ENCODE data around the gene ZC3HAV1.
A peak's percentile ranks its signal among the peaks of the same experiment; 100 is the strongest.
"Not testable (repeated sequence)": the region's sequence is repeated elsewhere in the genome, so short reads cannot be mapped to it uniquely, and the experiment has no call there.

ZC3HAV1 gene

GRCh38 chr7:139105484-139105883 is 4.0 kb downstream of the ZC3HAV1 start:
- Mint-ChIP-seq H3K4me1 (ENCODE audit: low read depth) (peaks cover 31% of the 10 kb centered on the region), H3K4me3 (peak overlapping the region; percentile 94), H3K36me3 (ENCODE audit: low read depth) (peaks cover 68% of the 10 kb centered on the region), H3K27me3 (ENCODE audit: low read depth) (peaks cover 4% of the 10 kb centered on the region), H3K27ac (peak overlapping the region; percentile 91), H3K9me3 (no peaks in the 10 kb centered on the region)

GRCh38 chr7:139104091-139104450 is 5.4 kb downstream of the ZC3HAV1 start:
- peak overlapping the region; percentile 94 for H3K4me3 Mint-ChIP-seq
- peaks cover 37% of the 10 kb centered on the region for H3K4me1 Mint-ChIP-seq (ENCODE audit: low read depth)
- peak overlapping the region; percentile 91 for H3K27ac Mint-ChIP-seq
- peaks cover 72% of the 10 kb centered on the region for H3K36me3 Mint-ChIP-seq (ENCODE audit: low read depth)
- peaks cover 4% of the 10 kb centered on the region for H3K27me3 Mint-ChIP-seq (ENCODE audit: low read depth)
- no peaks in the 10 kb centered on the region for H3K9me3 Mint-ChIP-seq

GRCh38 chr7:139103057-139103815 is 6.3 kb downstream of the ZC3HAV1 start:
- H3K4me3 Mint-ChIP-seq, result peak overlapping the region; percentile 94
- peaks cover 4% of the 10 kb centered on the region for H3K27me3 Mint-ChIP-seq (ENCODE audit: low read depth)
- H3K9me3 Mint-ChIP-seq, result no peaks in the 10 kb centered on the region
- H3K4me1 Mint-ChIP-seq (ENCODE audit: low read depth), result peaks cover 42% of the 10 kb centered on the region
- peak overlapping the region; percentile 91 for H3K27ac Mint-ChIP-seq
- H3K36me3 Mint-ChIP-seq (ENCODE audit: low read depth), result peaks cover 74% of the 10 kb centered on the region

DNA sequence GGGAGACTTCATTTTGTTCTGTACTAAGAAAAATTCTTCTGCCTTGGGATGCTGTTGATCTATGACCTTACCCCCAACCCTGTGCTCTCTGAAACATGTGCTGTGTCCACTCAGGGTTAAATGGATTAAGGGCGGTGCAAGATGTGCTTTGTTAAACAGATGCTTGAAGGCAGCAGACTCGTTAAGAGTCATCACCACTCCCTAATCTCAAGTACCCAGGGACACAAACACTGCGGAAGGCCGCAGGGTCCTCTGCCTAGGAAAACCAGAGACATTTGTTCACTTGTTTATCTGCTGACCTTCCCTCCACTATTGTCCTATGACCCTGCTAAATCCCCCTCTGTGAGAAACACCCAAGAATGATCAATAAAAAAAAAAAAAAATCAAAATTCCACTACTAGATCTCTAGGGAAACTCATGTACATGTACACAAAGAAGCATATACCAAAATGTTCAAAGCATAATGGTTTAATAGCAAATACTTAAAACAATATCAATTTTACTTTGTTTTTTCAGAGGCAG is 7.8 kb downstream of the ZC3HAV1 start:
- H3K27me3 Mint-ChIP-seq (ENCODE audit: low read depth); H3K9me3 Mint-ChIP-seq: not testable (repeated sequence)
- Mint-ChIP-seq H3K27ac (peak overlapping the region; percentile 78), H3K4me3 (peak overlapping the region; percentile 93), H3K36me3 (ENCODE audit: low read depth) (peaks cover 65% of the 10 kb centered on the region), H3K4me1 (ENCODE audit: low read depth) (peaks cover 49% of the 10 kb centered on the region)

GRCh38 chr7:139099172-139099947 is 10.2 kb downstream of the ZC3HAV1 start:
- Mint-ChIP-seq H3K9me3 (no peaks in the 10 kb centered on the region), H3K4me3 (peak overlapping the region; percentile 88), H3K4me1 (ENCODE audit: low read depth) (peaks cover 65% of the 10 kb centered on the region), H3K27ac (peak overlapping the region; percentile 84), H3K27me3 (ENCODE audit: low read depth) (no peaks in the 10 kb centered on the region), H3K36me3 (ENCODE audit: low read depth) (peaks cover 67% of the 10 kb centered on the region)

GRCh38 chr7:139095194-139095659 is 14.3 kb downstream of the ZC3HAV1 start:
- H3K27ac Mint-ChIP-seq, result peak overlapping the region; percentile 93
- H3K4me3 Mint-ChIP-seq, result peak overlapping the region; percentile 84
- H3K36me3 Mint-ChIP-seq (ENCODE audit: low read depth), result peaks cover 74% of the 10 kb centered on the region
- no peaks in the 10 kb centered on the region for H3K27me3 Mint-ChIP-seq (ENCODE audit: low read depth)
- H3K9me3 Mint-ChIP-seq, result no peaks in the 10 kb centered on the region
- peaks cover 78% of the 10 kb centered on the region for H3K4me1 Mint-ChIP-seq (ENCODE audit: low read depth)

DNA sequence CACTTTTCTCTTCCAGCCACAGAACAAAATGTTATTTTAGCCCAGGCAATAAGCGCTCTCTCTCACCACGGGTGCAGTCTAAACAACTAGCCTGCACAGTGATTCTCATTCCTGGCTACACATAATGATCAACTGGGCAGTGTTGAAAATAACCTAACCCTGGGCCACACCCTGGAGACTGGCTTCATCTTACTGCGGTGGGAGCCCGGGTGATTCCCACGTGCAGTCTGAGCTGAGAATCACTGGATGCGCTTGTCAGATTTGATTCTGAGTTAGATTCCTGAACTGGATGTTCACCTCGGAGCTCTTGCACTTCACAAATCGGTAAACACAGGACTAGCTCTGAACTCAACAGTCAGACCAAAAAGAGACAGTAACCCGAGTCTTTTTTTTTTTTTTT is 14.9 kb downstream of the ZC3HAV1 start:
- H3K27me3 Mint-ChIP-seq (ENCODE audit: low read depth), result no peaks in the 10 kb centered on the region
- peak overlapping the region; percentile 93 for H3K27ac Mint-ChIP-seq
- H3K4me1 Mint-ChIP-seq (ENCODE audit: low read depth), result peaks cover 76% of the 10 kb centered on the region
- peaks cover 72% of the 10 kb centered on the region for H3K36me3 Mint-ChIP-seq (ENCODE audit: low read depth)
- H3K4me3 Mint-ChIP-seq, result peak overlapping the region; percentile 84
- no peaks in the 10 kb centered on the region for H3K9me3 Mint-ChIP-seq

DNA sequence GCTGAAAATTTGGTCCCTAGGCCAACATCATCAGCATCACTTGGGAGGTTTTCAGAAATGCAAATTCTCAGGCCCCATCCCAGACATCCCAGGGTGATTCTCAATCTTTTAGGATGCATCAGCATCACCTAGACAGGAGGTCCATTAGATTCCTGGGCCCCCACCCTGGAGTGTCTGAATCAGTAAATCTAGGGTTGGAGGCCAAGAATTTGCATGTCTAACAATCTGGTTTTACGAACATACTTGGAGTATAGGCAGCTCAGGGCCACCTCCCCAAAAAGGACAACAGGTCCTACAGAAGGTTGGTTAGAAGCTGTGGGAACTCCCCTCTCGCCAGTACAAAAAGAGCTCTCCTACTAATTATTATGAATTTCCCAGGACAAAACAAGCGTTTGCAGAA is 15.5 kb downstream of the ZC3HAV1 start:
- Mint-ChIP-seq H3K27me3 (ENCODE audit: low read depth) (no peaks in the 10 kb centered on the region), H3K4me1 (ENCODE audit: low read depth) (peaks cover 76% of the 10 kb centered on the region), H3K4me3 (peak overlapping the region; percentile 84), H3K36me3 (ENCODE audit: low read depth) (peaks cover 72% of the 10 kb centered on the region), H3K27ac (peak overlapping the region; percentile 93), H3K9me3 (no peaks in the 10 kb centered on the region)

DNA sequence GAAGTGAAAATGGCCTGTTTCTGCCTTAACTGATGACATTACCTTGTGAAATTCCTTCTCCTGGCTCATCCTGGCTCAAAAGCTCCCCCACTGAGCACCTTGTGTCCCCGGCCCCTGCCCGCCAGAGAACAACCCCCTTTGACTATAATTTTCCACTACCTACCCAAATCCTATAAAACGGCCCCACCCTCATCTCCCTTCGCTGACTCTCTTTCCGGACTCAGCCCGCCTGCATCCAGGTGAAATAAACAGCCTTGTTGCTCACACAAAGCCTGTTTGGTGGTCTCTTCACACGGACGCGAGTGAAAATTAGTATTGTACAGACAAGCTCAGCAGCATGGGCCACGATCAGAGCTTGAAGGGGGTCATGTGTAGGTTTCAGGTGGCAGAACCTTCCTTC is 16.0 kb downstream of the ZC3HAV1 start:
- H3K27me3 Mint-ChIP-seq (ENCODE audit: low read depth); H3K9me3 Mint-ChIP-seq: not testable (repeated sequence)
- Mint-ChIP-seq H3K36me3 (ENCODE audit: low read depth) (peaks cover 71% of the 10 kb centered on the region), H3K27ac (peak overlapping the region; percentile 93), H3K4me3 (peak overlapping the region; percentile 84), H3K4me1 (ENCODE audit: low read depth) (peaks cover 74% of the 10 kb centered on the region)

DNA sequence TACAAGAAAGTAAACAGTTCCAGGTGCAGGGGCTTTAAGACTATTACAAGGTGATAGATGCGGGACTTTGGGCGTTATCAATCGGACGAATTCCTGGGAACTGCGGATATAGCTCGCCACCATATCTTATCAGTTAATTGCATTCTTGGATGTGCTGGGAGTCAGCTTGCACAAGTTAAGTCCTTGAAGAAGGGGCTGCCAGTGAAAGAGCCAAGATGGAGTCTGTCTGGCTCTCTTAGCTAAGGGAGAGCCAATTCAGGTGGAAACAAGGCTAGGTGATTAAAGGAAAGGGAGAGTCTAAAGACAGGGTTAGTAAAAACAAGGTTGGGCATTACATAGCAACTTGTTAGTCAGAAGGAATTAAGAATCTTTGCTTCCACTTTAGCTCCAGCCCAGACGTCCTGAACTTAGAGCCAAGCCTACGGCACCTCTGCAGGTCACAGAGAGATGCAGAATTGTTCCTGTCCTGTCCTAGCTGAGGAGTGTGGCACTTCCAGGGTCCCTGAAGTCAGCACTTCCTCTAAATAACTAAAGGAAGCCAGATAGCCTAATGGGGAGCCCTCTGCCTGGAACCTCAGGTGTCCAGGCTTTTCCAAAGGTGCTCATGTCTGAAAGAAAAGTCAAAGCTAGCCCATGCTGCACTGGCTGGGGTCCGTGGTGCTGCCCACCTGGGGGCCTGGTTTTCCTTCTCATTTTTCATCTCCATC is 17.3 kb downstream of the ZC3HAV1 start:
- H3K4me1 Mint-ChIP-seq (ENCODE audit: low read depth), result peaks cover 76% of the 10 kb centered on the region
- H3K27ac Mint-ChIP-seq, result peak overlapping the region; percentile 93
- H3K4me3 Mint-ChIP-seq, result peak overlapping the region; percentile 84
- H3K27me3 Mint-ChIP-seq (ENCODE audit: low read depth), result no peaks in the 10 kb centered on the region
- H3K36me3 Mint-ChIP-seq (ENCODE audit: low read depth), result peaks cover 77% of the 10 kb centered on the region
- peaks cover 5% of the 10 kb centered on the region for H3K9me3 Mint-ChIP-seq

DNA sequence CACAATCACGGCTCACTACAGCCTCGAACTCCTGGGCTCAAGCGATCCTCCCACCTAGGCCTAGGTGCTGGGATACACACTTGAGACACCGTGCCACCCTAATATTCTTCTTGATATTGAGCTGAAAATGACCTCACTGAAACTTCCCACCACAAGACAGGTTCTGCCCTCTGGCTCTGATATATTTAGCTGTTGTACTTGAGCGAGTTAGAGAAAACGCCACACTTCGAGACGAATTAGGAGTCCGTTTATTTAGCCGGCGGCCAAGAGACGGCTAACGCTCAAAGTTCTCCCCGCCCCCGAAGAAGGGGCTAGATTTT is 17.9 kb downstream of the ZC3HAV1 start:
- Mint-ChIP-seq H3K4me1 (ENCODE audit: low read depth) (peaks cover 79% of the 10 kb centered on the region), H3K27ac (peak overlapping the region; percentile 93), H3K9me3 (peaks cover 11% of the 10 kb centered on the region), H3K4me3 (peak overlapping the region; percentile 84), H3K36me3 (ENCODE audit: low read depth) (peaks cover 79% of the 10 kb centered on the region), H3K27me3 (ENCODE audit: low read depth) (no peaks in the 10 kb centered on the region)

DNA sequence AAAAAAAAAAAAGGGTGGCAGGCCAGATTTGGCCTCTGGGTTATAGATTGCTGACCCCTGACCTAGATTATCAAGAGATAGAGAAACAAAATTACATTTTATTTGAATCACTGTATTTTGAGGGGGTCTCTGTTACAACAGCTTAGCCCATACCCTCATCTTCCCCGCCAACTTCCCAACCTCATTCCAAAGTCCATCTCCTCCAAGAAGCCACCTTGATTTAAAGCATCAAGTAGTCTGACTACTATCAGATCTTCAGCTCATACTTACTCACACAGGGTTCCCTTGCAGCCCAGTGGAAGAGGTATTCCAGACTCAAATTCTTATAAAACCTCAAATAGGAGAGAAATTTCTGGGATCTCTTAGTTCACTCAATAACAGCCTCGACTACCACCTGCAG is 20.4 kb downstream of the ZC3HAV1 start:
- H3K27ac Mint-ChIP-seq, result peak overlapping the region; percentile 53
- peaks cover 12% of the 10 kb centered on the region for H3K9me3 Mint-ChIP-seq

DNA sequence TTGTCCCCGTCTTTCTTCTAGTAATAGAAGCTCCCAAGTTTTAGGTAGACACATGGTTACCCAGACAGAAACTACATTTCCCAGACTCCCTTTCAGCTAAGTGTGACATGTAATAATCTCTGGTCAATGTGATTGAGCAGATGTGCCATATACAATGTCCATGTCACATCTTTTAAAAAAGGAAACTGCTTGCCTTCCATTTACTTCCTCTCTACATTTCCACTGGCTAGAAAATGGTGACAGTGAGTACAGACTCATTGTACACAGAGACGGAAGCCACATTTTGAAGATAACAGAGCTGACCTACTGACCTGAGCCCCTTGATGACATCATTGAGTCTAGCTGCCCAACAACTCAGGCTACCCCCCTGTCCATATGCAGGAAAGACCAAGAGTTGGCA is 21.3 kb downstream of the ZC3HAV1 start:
- Mint-ChIP-seq H3K27ac (peak overlapping the region; percentile 68), H3K36me3 (ENCODE audit: low read depth) (peaks cover 82% of the 10 kb centered on the region), H3K9me3 (peaks cover 12% of the 10 kb centered on the region), H3K27me3 (ENCODE audit: low read depth) (no peaks in the 10 kb centered on the region), H3K4me3 (peak overlapping the region; percentile 50), H3K4me1 (ENCODE audit: low read depth) (peaks cover 76% of the 10 kb centered on the region)

More for the DNA sequence above, 20.4 kb downstream of the ZC3HAV1 start:
- H3K4me3 Mint-ChIP-seq, result no peak overlapping the region
- peaks cover 82% of the 10 kb centered on the region for H3K36me3 Mint-ChIP-seq (ENCODE audit: low read depth)
- no peaks in the 10 kb centered on the region for H3K27me3 Mint-ChIP-seq (ENCODE audit: low read depth)
- H3K4me1 Mint-ChIP-seq (ENCODE audit: low read depth), result peaks cover 79% of the 10 kb centered on the region

DNA sequence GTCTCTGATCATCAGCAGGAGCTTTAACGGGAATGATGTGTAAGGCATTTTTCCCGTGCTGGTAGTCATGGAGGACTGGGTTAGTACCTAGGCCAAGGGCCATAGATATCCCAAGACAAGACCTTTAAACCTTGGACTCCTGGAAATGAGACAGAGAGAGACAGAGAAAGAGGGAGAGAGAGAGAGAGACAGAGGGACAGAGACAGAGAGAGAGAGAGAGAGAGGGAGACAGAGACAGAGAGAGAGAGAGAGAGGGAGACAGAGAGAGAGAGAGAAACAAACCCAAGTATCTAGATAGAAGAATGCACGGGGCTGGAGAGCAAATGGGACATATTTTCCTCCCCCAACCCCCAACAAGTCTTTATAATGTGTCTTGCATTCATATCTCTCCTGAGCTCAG is 22.3 kb downstream of the ZC3HAV1 start:
- peaks cover 12% of the 10 kb centered on the region for H3K9me3 Mint-ChIP-seq

More for the DNA sequence above, 22.3 kb downstream of the ZC3HAV1 start:
- peak overlapping the region; percentile 28 for H3K27ac Mint-ChIP-seq
- H3K36me3 Mint-ChIP-seq (ENCODE audit: low read depth), result peaks cover 82% of the 10 kb centered on the region
- no peaks in the 10 kb centered on the region for H3K27me3 Mint-ChIP-seq (ENCODE audit: low read depth)
- peak overlapping the region; percentile 13 for H3K4me3 Mint-ChIP-seq
- H3K4me1 Mint-ChIP-seq (ENCODE audit: low read depth), result peaks cover 69% of the 10 kb centered on the region

All from T-helper 1 cell treated with Interleukin-12 subunit alpha and Interleukin-12 subunit beta and Interleukin-4 antibody, amounts not matched to agents 30 μg/mL and 1 μg/mL, for 36 hours (primary cell).